Skeletal muscle satellite cell (primary cell): ENCODE measurements around the gene PTPA.

Source experiments
- H3K27me3 ChIP-seq: 2 replicates; pipeline ENCODE4 v1.7.0; 2013; ENCODE audit warnings: low read length; ENCODE audit not compliant: control insufficient read depth, insufficient read depth
- H3K36me3 ChIP-seq: 2 replicates; pipeline ENCODE4 v1.7.0; 2013; ENCODE audit warnings: mild to moderate bottlenecking, control low read depth, low read length; ENCODE audit not compliant: insufficient read depth
- H3K4me1 ChIP-seq: 2 replicates; pipeline ENCODE4 v1.7.0; 2013; ENCODE audit warnings: low read length; ENCODE audit not compliant: control insufficient read depth, insufficient read depth
- H3K4me2 ChIP-seq: 2 replicates; pipeline ENCODE4 v1.7.0; 2013; ENCODE audit warnings: mild to moderate bottlenecking, low read length
- H3K4me3 ChIP-seq: 2 replicates; pipeline ENCODE4 v1.7.0; 2013; ENCODE audit warnings: low read length
- H3K9ac ChIP-seq: 2 replicates; pipeline ENCODE4 v1.7.0; 2013; ENCODE audit warnings: mild to moderate bottlenecking, low read depth, low read length, moderate library complexity
- H3K9me3 ChIP-seq: replicated peaks from 2 replicates; pipeline ENCODE4 v1.7.0; 2013; ENCODE audit warnings: mild to moderate bottlenecking, control low read depth, low read length

The PTPA gene

GRCh38 chr9:129176701-129177442 lies 65.7 kb downstream of the PTPA start:
- Histone ChIP-seq H3K9ac (peak overlapping the region; percentile 91), H3K4me3 (peak overlapping the region; percentile 100), H3K4me1 (peaks cover 27% of the 10 kb centered on the region), H3K36me3 (peaks cover 5% of the 10 kb centered on the region), H3K4me2 (peak overlapping the region; percentile 100), H3K9me3 (no peaks in the 10 kb centered on the region), H3K27me3 (no peaks in the 10 kb centered on the region)

DNA sequence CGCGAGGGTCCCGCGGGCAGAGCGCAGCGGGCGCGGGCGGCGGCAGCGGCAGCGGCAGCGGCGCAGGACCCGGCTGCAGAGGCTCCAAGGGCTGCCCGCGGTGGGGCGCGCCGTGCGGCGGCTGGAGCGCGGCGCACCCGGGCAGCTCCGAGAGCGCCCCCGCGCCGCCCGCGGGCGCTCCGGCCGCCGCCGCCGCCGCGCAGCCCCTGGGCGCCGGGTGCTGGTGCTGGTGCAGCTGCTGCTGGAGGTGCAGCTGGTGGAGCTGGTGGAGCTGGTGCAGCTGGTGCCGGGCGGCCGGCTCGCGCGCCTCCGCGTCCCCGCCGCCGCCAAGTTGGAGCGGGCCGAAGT lies 66.2 kb downstream of the PTPA start:
- Histone ChIP-seq H3K36me3 (peaks cover 5% of the 10 kb centered on the region), H3K4me3 (peak overlapping the region; percentile 100), H3K4me2 (peak overlapping the region; percentile 79), H3K4me1 (peaks cover 27% of the 10 kb centered on the region), H3K9me3 (no peaks in the 10 kb centered on the region), H3K9ac (peak overlapping the region; percentile 91), H3K27me3 (no peaks in the 10 kb centered on the region)

GRCh38 chr9:129177791-129178567 lies 66.8 kb downstream of the PTPA start, which contains the start of gene IER5L:
TSS of gene IER5L (minus strand) at chr9:129178261. CDS start at chr9:129178052, 209 bp downstream.
- Histone ChIP-seq H3K4me1 (peaks cover 24% of the 10 kb centered on the region), H3K27me3 (no peaks in the 10 kb centered on the region), H3K36me3 (peaks cover 5% of the 10 kb centered on the region)

GRCh38 chr9:129178568-129179382 lies 67.6 kb downstream of the PTPA start:
- peaks cover 16% of the 10 kb centered on the region for H3K4me1 ChIP-seq
- peak overlapping the region; percentile 79 for H3K4me2 ChIP-seq
- no peaks in the 10 kb centered on the region for H3K27me3 ChIP-seq
- H3K4me3 ChIP-seq = peak overlapping the region; percentile 67
- no peaks in the 10 kb centered on the region for H3K9me3 ChIP-seq
- H3K9ac ChIP-seq = no peak overlapping the region
- peaks cover 5% of the 10 kb centered on the region for H3K36me3 ChIP-seq

More at GRCh38 chr9:129177791-129178567, 66.8 kb downstream of the PTPA start, which contains the start of gene IER5L:
- H3K9ac ChIP-seq = peak within 1 kb of the TSS; percentile 91
- no peaks in the 10 kb centered on the region for H3K9me3 ChIP-seq
- peak within 1 kb of the TSS; percentile 100 for H3K4me3 ChIP-seq
- peak within 1 kb of the TSS; percentile 100 for H3K4me2 ChIP-seq

GRCh38 chr9:129181246-129181645 lies 70.0 kb downstream of the PTPA start:
- no peak overlapping the region for H3K4me2 ChIP-seq
- no peaks in the 10 kb centered on the region for H3K9me3 ChIP-seq
- peaks cover 11% of the 10 kb centered on the region for H3K4me1 ChIP-seq
- no peak overlapping the region for H3K4me3 ChIP-seq
- no peak overlapping the region for H3K9ac ChIP-seq
- no peaks in the 10 kb centered on the region for H3K27me3 ChIP-seq
- H3K36me3 ChIP-seq = peaks cover 5% of the 10 kb centered on the region

DNA sequence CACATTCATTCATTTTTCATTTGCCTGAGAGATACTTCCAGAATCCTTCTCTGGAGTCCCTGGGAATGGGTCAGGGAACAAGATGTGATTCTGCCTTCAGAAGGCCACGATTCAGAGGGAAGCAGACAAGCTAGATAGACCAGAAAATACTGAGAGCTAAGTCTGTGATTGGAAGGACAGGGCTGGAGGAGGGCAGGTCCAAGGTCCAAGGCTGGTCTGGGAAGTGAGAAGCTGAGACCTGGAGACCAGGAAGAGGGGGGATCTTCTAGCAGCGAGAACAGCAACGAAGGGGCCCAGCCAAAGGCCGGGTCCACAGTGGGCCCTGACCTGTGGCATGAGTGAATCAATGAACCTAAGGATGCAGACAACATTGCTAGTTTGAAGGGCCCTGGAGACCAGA lies 70.9 kb downstream of the PTPA start:
- no peaks in the 10 kb centered on the region for H3K27me3 ChIP-seq
- H3K4me2 ChIP-seq = no peak overlapping the region
- H3K4me3 ChIP-seq = no peak overlapping the region
- H3K4me1 ChIP-seq = peaks cover 11% of the 10 kb centered on the region
- no peaks in the 10 kb centered on the region for H3K36me3 ChIP-seq
- H3K9me3 ChIP-seq = peaks cover 2% of the 10 kb centered on the region
- no peak overlapping the region for H3K9ac ChIP-seq

DNA sequence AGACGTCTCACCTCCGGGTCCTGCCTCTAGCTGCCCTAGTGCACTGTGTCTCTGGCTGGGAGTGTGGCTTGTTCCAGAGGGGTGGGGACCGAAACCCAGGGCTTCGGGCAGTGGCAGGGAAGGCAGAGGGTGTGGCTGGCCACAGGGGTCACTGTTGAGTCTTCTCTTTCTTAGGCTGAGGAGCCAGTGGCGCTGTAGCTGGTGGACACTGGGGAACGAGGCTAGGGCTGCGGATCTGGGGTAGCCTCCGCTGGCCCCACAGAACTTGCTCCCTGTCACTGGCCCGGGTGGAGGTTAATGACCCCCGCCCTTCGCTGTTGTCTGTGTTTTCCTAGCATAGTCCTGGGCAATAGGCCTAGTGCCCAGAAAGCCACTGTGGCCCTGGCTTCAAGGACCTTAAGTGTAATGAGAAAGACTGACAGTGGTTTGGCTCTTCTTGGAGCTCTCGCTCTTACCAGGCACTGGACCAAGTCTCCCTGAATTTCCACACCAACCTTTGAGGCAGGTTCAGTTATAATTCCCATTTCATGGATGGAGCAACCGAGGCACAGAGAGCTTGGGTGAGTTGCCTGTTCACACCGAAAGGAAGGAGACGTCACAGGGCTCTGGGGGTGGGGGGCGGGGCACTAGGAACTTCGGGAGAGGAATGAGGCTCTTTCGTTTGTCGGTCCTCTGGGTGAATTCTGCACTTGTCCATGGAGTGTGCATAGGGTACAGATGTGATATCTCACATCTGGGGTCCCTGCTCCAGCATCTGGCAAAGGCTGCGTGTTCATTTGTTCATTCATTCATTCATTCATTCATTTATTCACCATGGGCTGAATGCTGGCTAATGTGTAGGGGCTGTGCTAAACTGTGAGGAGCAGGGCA lies 71.6 kb downstream of the PTPA start:
- H3K9me3 ChIP-seq = peaks cover 3% of the 10 kb centered on the region
- no peak overlapping the region for H3K4me3 ChIP-seq
- no peaks in the 10 kb centered on the region for H3K27me3 ChIP-seq
- no peaks in the 10 kb centered on the region for H3K36me3 ChIP-seq
- peaks cover 11% of the 10 kb centered on the region for H3K4me1 ChIP-seq
- no peak overlapping the region for H3K4me2 ChIP-seq
- H3K9ac ChIP-seq = no peak overlapping the region

DNA sequence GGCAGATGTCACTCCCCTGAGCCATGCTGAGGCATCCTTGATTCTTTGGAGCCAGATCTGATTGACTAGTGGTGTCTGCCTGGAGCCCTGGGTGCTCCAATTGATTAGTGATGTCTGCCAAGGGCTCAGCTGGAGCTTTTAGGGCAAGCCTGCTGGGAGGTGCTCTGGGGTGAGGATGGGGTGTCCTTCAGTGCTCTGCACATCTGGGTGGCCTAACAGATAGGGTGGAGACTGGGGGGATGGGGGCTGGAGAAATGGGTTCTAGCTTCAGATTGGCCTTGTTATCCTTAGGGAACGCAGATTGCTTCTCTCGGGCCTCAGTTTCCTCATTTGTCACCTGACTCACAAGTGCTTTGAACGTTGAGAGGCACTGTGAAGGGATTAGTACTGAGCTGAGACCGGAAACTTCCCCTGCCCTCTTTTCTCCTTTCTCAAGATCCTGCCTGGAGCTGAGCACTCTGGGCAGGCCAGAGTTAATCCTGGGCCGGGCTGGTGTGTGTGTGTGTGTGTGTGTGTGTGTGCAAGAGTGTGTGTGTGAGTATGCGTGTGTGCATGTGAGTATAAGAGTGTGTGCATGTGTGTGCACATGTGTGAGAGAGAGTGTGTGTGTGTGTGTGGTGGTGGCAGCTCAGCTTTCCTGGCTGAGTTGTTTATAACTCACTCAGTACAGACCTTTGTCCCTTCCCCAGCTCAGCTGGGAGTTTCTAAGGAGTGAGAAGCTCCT lies 72.4 kb downstream of the PTPA start:
- Histone ChIP-seq H3K36me3 (no peaks in the 10 kb centered on the region), H3K9me3 (peaks cover 3% of the 10 kb centered on the region), H3K9ac (no peak overlapping the region), H3K4me2 (no peak overlapping the region), H3K4me3 (no peak overlapping the region), H3K27me3 (no peaks in the 10 kb centered on the region), H3K4me1 (peaks cover 7% of the 10 kb centered on the region)

DNA sequence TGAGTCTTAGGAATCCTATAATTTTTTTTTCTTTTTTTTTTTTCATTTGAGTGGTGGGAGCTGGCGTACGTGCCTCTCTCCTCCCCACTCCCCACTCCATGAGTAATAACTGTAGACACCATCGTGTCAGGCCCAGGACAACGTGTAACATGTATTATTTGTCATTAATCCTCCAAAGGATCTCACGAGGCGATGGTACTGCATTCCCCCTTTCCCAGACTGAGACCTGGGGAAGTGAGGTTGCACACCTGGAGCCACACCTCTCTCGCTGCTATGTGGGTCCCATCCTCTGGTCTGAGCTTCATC lies 73.0 kb downstream of the PTPA start:
- Histone ChIP-seq H3K4me1 (peaks cover 6% of the 10 kb centered on the region), H3K4me2 (no peak overlapping the region), H3K36me3 (no peaks in the 10 kb centered on the region), H3K9me3 (peaks cover 3% of the 10 kb centered on the region), H3K9ac (no peak overlapping the region), H3K27me3 (no peaks in the 10 kb centered on the region), H3K4me3 (no peak overlapping the region)

DNA sequence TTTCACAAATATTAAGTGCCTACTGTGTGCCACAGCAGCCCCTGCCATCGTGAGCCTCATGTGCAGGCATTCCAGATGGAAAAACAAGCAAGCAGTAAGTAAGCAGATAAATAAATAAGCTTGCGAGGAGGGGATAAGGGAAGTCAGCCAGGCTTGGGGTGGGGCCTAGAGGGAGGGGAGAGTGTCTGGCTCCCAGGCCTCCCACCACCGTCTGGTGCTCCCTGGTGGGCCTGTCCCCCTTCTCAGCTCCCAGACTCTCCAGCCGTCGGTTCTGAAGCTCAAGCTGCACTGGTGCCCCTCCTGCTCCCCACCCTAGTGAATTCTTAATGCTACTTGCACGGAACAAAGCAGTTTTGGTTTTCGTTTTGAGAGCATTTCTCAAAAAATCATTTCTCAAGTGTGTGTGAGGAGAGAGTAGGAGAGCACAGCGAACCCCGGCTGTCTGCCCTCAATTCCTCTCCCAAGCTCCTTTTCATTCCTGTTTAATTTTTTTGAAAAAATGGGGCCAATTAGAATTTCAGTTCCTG lies 73.4 kb downstream of the PTPA start:
- no peaks in the 10 kb centered on the region for H3K36me3 ChIP-seq
- no peak overlapping the region for H3K9ac ChIP-seq
- H3K27me3 ChIP-seq = no peaks in the 10 kb centered on the region
- peaks cover 3% of the 10 kb centered on the region for H3K9me3 ChIP-seq
- no peak overlapping the region for H3K4me2 ChIP-seq
- peaks cover 6% of the 10 kb centered on the region for H3K4me1 ChIP-seq
- H3K4me3 ChIP-seq = no peak overlapping the region
